IPS-NIHi11 (cell line): ENCODE results near the gene AOAH.
"Not testable (repeated sequence)": the region's sequence is repeated elsewhere in the genome, so short reads cannot be mapped to it uniquely, and the experiment has no call there.

Experiments
- DNase-seq: peaks from one replicate; pipeline ENCODE4 v3.0.0; 2012; ENCODE audit warnings: mixed read lengths, low spot score

AOAH gene

DNA sequence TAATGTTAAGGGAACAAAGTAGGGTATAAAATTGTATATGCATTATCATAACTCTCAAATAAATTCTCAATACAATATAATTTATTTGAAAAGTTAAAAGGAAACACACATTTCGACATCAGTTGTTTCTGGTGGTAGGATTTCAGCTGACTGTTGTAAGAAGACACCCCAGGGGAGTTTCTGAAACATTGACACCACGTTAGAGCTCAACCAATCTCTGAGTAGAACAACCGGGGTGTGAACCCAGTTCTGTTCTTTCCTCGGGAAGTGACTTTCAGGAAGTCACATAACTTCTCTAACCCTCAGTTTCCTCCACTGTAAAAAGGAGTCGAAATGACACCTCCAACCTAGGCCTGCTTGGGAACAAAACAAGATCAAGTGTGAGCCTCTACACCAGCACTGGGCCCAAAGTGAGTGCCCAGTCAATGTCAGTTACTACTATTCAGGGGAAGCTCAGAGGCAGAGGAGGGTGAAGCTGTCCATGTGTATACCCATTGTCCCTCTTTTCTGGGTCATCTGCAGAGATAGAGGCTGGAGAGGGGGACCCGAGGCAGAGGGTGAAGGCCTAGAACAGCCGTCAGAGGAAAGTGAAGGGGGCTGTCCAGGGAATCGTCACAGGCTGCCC lies 67.1 kb downstream of the AOAH start:
- no peak for DNase-seq

GRCh38 chr7:36654436-36654835 lies 69.9 kb downstream of the AOAH start:
- DNase-seq = no peak

DNA sequence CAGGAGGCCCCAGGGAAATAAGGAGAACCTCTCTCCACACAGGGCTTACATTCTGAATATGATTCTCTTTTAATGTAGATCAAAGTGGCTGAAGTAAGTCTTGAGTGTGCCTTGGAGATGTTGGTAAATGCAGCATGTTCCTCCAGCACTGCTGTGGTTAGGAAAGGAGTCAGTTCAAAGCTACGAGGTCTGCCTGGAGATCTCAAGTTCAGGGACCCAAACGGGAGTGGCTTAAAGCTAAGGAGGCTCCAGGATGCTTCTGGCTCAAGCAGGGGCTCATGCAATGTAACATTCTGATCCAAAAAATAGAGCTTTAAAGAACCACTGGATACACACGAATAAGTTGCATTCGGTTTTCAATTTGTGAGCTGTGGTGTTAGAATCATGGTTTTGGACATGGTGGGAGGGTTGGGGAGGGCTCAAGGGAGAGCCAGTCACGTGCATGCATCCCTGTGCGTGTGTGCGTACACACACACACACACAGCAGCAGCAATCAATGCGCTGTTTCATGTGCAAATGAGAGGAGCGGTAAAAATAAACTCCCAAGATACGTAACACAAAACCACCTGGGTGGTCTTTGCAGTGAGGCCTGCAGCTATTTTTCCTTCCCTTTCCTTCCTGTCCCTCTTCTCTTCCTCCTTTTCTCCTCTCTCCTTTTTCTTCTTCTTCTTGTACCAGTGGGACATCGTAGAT lies 70.5 kb downstream of the AOAH start:
- no peak for DNase-seq

DNA sequence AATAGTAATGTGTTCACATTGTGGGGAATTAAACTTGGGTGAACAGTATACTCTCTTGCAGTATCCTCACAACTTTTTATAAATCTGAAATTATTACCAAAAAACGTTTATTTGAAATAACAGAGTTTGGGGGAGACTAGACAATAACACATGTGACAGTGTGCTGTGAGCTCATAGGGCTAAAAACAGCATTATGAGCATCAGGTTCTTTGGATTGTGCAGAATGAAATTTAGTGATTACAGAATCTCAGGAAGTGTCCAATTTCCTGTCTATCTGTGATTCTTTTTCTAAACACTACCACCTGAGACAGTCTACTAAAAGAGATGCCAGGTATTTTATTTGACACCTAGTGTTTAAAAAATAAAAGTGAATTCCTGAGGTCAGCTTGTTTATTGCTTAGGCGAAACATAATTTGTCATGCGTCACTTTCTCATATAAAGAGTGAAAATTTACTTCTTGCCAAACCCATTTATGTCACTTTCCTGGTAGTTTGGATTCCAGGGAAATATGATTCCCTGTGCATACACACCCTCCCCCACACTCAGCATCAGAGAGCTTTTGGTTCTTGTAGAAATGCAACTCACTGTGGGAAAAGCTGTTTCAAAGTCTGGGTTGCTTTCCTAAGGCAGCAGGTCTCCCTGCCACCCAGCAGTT lies 71.2 kb downstream of the AOAH start:
- DNase-seq = no peak

DNA sequence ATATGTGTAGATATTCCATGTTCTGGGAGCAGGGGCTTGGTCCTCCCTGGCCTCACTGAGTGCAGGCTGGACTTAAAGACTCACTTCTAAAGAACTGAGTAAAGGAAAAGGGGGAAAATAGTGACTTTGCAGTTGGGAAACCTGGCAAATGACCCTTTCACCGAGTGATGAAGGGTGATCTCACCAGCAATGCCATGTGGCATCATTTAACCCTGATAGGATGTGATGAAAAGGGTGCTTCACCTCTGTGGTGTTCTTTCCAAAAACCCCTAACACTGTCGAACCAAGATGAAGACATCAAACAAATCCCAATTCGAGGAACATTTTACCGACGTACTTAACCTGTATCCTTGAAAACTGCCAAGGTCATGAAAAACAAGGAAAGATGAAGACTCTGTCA lies 71.9 kb downstream of the AOAH start:
- no peak for DNase-seq

DNA sequence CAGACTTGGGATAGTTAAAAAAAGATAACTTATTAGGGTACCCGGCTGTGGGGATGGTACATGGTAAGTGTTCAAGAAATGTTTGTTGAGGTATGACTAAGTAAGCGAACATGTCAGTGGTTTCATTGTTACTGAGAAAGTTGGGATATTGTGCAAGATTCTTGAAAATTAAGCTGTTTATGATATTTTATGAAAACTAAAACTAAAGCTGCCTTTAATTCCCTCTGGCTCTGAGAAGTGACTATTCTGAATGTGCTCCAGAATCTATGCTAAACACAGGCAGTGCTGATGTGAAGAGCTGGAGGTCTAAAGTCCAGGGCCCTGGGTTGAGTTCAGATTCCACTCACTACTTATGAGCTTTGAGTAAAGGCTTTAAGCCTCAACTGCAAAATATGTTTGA lies 72.9 kb downstream of the AOAH start:
- no peak for DNase-seq

DNA sequence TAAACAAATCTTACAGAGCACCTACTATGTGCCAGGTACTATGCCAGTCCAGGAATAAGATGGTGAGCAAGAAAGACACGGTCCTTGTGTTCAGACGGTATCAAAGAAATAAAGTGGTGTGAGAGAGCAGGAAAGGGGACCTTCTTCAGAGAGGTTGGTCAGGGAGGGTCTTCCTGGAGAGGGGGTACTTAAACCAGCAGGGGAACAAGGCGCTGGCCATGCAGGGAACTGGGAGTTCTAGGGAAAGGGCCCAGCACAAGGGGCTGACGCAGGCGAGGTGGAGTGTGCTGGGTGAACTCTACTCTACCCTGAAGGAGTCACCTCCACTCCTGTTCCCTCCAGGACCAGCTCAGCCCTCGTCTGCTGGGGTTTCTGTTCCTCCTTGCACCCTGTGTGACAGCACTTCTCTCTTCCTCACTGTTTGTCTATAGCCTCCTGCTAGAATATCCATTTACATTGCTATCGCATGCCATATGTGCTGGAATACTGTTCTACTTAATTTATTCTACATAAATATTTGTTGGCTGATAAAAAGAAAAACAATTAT lies 73.5 kb downstream of the AOAH start:
- no peak for DNase-seq

GRCh38 chr7:36650320-36650719 lies 74.0 kb downstream of the AOAH start:
- no peak for DNase-seq

DNA sequence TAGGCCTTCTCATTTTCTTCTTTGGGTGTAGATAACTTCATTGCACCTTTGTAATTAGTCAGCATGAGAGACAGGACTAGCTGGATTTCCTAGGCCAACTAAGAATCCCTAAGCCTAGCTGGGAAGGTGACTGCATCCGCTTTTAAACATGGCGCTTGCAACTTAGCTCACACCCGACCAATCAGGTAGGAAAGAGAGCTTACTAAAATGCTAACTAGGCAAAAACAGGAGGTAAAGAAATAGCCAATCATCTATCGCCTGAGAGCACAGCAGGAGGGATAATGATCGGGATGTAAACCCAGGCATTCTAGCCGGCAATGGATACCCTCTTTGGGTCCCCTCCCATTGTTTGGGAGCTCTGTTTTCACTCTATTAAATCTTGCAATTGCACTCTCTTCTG lies 75.0 kb downstream of the AOAH start:
- DNase-seq = not testable (repeated sequence)

DNA sequence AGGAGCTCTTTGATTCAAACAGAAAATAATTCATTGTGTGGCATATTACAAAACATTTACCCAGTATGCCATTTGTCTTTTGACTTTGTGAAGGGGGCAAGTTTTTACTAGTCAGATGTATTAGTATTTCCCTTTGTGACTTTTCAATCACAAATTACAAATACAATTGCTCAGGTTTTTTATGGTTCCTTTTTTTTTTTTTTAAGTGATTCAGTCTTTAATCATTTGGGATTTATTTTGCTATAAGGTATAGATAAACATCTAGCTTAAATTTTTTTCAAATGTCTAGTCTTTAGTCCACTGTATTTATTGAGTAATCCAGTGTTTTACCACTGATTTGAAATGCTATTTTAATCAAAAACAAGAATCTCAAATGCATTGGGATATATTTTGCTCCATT lies 75.9 kb downstream of the AOAH start:
- DNase-seq = no peak

- DNase-seq = no peak
Observed at GRCh38 chr7:36644625-36645422, 79.5 kb downstream of the AOAH start.

DNA sequence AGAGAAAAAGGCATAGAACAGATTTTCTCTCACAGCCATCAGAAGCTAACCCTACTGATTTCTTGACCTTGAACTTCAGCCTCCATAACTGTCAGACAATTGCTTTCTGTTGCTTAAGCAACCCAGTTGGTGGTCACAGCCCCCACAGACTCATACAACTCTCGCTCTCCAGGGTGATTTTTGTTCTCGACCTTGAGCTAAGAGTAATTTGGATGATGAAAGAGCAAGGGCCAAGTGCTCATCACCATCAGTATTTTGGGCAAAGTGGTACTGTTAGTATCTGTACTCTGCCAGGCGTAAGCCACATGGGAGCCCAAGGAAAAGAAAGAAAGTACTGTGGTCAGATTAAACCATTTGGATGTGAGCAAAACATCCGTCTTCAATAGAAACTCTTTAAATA lies 81.9 kb downstream of the AOAH start:
- DNase-seq = no peak

- no peak for DNase-seq
Observed at GRCh38 chr7:36642010-36642409, 82.3 kb downstream of the AOAH start.

DNA sequence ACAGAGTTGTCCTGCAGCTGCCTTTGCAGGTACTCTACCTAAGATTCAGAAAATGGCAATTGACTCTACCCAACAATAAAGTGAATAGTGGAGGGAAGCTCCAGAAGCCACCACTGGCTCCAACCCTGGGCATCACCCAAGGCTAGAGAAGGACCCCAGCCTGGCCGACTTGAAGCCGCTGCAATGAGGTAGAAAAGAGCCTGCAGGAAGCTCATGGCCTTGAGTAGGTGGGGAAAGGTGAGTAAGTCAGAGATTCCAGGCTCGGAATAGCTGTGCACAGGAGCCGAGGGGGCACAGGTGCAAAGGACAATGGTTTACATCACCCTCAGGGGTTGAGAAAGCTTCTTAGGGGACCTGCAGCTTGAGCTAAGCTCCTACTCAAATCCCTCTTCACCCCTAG lies 83.6 kb downstream of the AOAH start:
- DNase-seq = no peak

DNA sequence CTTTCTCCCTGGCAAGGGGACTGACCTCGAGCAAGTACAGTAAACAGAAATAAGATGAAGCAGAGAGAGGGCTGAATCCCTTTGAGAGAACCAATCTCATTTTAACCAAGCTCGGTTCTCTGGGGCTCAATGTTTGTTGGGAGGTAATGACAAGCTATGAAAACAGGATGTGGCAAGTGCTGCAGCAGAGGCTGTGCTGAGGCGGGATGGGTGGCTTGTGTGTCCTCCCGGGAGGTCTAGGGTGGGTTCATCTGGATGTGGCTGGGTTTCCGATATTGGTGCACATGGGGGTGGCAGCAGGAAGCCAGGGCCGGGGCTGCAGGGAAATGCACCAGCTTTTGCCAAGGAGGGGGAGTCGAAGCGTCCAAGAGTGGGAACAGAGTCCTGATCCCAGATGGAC lies 84.5 kb downstream of the AOAH start:
- DNase-seq = no peak

GRCh38 chr7:36638586-36639263 lies 85.6 kb downstream of the AOAH start:
- DNase-seq = no peak

- no peak for DNase-seq
Observed at GRCh38 chr7:36638140-36638539, 86.2 kb downstream of the AOAH start.

- no peak for DNase-seq
Observed at GRCh38 chr7:36637417-36637816, 86.9 kb downstream of the AOAH start.

- no peak for DNase-seq
Observed at GRCh38 chr7:36636126-36636525, 88.2 kb downstream of the AOAH start.

DNA sequence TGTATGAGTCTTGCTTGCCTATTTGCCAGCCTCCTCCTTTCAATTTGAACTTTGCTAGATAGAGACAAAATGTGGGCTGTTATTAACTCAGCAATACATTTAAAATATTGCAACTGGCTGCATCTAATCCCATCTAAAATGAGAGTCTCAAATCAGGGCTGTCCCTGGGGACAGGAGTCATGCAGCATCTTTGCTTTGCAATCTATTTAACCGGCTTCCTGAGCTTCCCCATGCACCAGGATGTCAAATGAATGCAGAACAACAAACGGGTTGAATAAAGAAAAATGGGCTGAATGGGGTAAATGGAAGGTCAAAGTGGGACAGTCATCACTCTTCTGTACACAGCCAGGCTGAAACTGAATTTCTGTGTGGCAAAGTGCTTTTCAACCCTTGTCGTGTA lies 89.2 kb downstream of the AOAH start:
- DNase-seq = no peak

GRCh38 chr7:36633377-36633776 lies 90.9 kb downstream of the AOAH start:
- peak; percentile 68 for DNase-seq

DNA sequence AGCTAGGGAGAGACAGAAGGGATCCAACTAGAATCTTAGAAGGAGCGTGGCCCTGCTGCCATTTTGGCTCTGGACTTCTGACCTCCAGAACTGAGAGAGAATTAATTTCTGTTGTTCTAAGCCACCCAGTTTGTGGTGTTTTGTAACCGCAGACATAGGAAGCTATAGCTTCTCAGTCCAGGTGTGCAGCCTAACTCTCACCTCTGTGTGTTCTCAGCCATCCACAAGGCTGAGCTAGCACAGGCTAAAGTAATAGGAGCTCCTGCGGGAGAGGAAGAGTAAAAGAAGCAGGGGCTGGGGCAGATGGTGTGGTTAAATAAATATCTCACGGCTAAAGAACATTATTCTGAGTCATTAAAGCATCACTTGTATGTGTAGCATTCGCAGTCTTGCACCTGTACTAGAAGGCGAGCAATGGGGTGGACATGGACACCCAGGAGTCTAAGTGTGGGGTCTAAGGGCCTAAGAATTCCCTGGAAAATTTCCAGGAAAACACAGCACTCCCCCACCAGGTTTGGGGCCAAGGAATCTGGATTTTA lies 94.1 kb downstream of the AOAH start:
- no peak for DNase-seq
